SK-MEL-5 (cell line): ENCODE data around the gene TOR4A. TPM values are rescaled to one million over a fixed set of nuclear protein-coding genes. Genes with fewer than 3 reads are reported as not detected.

Experiments used
- DNase-seq: peaks from one replicate; pipeline ENCODE4 v3.0.0-alpha.2; 2016; ENCODE audit warnings: low read depth, low spot score
- in situ Hi-C: cut with HindIII; loops from 2 replicates; pipeline ENCODE4 v1.10.0; 2016; ENCODE audit warnings: low sequenced_read_pairs, high pct_unique_total_duplicates, low pct_unique_long_range_greater_than_20kb
- total RNA-seq: library from RNA; depleted of rRNA; stranded (reverse); fragments of >200 nt; shearing (Covaris generic); gene quantifications from 2 replicates; pipeline ENCODE4 v1.2.3, GENCODE V29; 2014

The TOR4A gene
- total RNA-seq, 1 experiment from 2014 or later: 0.03 TPM

GRCh38 chr9:137278061-137278701 lies 655 bp downstream of the TOR4A start:
- no peak for DNase-seq

GRCh38 chr9:137278721-137279711 lies 1.5 kb downstream of the TOR4A start:
- no peak for DNase-seq
- in situ Hi-C loops: no loop called here

More at GRCh38 chr9:137278061-137278701, 655 bp downstream of the TOR4A start:
- in situ Hi-C loops: no loop called here

- in situ Hi-C loops: no loop called here
- DNase-seq: no peak
Measured at GRCh38 chr9:137279741-137280473, 2.4 kb downstream of the TOR4A start.

DNA sequence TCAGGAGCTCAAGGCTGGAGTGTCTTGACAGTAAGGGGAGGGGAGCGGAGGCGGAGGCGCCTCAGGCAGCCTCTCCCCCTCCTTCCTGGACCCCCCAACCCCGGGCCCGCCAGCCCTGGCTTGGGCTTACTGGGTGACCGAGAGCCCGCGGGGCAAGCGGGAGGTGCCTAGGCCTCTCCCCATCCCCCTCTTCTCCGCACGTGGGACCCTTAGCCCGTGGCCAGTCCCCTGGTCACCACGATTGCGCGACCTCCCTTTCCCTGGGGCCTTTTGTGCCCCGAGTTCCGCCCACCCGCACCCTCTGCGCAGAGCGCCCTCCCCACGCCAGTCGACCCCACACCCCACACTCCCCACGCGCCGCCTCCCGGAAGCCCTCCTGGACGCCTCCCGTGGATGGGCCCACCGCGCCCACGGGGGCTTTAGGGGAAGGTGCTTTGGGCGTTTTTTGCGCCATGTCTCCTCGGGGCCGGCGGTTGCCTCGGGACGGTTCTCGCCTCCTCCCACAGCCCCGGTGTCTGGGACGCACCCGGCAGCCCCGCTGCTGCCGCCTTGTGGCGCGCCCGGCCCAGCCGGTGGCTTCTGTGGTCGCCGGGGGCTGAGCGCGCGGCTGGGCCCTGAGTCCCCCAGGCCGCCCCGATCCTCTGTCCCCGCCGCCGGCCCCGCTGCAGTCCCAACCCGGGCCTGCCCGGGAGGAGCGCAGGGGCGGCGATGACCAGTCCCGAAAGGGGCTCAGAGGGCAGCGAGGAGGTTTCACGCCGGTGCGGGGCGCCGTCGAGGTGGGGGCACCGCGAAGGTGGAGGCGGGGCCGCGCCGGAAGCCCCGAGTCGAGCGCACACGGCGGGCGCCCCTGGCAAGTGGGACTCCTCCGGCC lies 3.2 kb downstream of the TOR4A start:
- in situ Hi-C loops: no loop called here
- DNase-seq: no peak

- in situ Hi-C loops: no loop called here
- DNase-seq: no peak
Measured at GRCh38 chr9:137281345-137282116, 4.0 kb downstream of the TOR4A start.

DNA sequence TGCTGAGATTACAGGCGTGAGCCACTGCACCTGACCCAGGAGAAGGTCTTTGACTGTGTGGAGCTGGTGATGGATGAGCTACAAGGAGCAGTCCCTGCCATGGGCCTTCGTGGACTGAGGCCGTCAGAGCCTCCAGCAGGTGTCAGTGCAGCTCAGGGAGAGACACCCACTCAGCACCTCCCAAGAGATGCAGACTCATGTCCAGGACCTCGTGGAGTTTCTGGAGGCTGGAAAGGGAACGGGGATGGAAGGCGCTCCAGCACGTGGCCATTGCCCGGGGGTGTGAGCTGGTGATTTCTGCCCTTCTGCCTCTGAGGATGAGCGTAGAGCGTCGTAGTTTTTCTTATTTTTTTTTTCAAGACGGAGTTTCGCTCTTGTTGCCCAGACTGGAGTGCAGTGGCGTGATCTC lies 9.5 kb downstream of the TOR4A start:
- in situ Hi-C loops: no loop called here
- peak; percentile 92 for DNase-seq

GRCh38 chr9:137293094-137293481 lies 15.6 kb downstream of the TOR4A start:
- DNase-seq: no peak
- in situ Hi-C loops: no loop called here

DNA sequence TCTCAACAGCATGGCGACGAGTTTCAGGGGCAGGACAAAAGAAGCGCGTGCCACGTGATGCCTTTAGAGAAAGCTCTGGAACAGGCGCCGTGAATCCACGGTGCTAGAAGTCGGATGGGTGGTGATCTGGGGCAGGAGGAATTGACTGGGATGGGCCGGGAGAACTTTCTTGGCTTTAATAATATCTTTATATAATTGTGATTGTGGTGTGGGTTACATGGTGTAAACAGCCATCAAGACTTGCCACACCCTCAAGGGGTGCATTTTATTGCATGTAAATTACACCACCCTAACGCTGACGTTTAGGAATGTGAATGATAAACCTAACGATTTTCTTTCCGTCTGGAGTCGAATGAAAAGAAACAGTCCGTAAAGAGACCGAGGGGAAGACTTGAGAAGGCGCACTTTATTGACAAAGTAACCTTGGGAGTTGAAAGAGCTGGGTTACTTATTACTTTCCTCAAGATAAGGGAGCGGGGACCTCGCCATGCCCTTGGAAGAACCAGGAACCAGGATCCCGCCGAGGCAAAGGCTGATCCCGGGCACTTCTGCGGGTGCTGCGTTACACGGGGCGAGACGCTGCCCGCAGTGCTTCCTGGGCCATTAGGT lies 16.1 kb downstream of the TOR4A start:
- no peak for DNase-seq
- in situ Hi-C loops: no loop called here

DNA sequence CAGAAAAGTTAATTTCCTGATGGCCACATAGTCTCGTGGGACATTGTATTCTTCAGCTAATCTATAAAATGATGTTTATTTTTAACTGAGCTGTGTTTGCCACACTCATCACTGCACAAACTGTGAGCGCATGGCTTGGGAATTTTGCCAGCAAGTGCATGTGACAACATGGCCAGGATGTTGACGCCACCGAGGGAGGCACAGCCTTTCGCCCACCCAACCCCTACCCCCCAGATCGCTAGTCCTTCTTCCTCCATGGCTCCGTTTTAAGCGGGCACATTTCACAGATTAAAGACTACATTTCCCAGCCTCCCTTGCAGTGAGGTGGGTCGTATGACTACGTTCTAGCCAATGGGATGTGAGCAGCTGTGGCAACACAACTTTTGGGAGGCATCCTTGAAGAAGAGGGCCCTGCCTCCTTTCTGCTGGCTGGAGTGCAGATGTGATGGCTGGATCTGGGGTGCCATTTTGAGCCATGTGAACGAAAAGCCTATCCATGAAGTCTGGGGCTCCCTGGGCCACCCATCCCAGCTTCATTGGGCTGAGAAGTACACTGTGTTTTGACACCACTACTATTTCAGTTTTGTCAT lies 16.7 kb downstream of the TOR4A start:
- in situ Hi-C loops: no loop called here
- peak; percentile 76 for DNase-seq

DNA sequence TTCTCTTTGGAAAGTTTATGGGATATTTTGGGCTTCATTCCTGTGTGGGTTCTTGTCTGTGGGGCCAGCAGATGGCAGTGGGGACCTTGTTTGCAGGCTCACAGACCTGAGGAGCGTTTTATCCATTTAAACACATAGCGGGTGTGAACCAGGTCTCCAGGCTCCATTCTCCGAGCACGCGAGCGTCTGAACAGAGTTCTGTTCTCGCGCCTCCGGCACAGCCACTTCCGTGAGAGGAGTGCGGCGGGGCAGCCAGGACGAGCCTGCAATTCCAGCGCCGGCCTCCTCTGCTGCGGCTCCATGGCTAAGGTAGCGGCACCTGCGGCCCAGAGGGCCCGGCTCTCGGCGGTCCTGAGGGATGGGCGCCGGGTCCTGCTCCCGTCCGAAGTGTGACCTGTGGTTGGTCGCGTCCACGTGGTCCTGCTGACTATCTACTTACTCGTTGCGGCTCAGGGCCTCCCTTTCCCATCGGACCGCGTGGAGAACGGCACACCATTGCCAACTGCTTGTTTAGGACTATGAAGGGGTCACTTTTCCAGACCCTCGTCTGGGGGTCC lies 17.2 kb downstream of the TOR4A start:
- in situ Hi-C loops: no loop called here
- peak; percentile 37 for DNase-seq

DNA sequence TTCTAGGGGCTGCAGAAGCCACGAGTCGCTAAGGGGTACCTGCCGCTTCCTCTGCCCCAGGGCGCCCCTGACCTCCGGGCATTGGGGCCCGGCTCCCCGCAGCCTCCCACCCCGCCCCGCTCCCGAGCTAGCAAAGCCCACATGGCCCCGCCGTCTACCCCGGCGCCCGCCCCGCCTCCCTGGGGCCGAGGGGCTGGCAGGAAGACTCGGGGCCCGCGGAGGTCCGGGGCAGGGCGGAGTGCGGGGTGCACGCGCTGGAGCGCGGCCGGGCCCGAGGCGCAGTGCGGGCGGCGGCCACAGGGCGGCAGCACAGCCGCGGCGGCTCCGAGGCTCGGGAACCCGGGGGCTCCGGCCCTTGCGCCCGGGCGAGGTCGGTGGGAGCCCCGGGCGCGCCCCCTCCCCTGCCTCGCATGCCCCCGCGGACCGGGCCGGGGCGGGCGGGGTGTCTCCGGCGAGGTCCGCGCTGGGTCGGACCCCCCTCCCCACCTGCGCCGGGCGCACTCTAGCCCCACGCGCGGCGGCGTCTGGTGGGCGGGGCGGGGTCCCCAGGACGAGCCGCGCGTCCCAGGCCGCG lies 17.8 kb downstream of the TOR4A start:
- DNase-seq: peak; percentile 26
- in situ Hi-C loops: no loop called here

DNA sequence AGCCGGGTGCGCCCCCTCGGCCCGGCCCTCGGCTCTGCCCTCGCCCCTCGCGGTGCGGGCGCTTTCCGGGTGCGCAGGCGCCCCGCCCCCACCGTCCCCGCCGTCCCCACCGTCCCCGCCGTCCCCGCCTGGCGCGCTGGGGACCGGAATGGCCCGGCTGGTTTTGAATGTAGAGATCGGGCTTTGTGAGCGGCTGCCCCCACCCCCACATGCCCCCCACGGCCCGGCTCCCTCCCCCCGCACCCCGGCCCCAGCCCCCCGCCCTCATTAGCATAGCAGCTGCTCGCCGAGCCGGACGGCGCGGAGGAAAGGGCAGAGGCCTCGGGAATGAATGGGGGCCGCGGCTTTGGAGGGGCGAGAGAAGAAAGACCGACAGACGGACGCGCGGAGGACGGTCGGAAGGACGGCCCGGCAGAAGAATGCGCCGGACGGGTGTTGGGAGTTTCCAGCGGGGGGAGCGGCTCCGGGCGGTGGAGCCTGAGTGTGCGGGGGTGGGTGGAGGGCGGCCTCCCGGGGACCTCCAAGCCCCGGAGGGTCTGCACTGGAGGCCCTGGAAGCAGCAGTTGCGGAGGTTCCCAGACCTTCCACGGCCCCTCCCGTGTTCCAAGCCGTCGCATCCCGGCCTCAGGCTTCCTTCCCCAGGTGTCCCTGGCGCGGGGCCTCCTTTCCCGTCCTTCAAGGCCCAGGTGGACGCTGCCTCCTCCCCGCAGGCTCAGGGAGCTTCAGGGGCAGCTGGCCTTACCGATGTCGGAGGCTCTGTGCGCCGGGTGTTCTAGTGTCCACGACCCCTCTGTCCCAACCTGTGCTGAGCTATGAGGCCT lies 18.5 kb downstream of the TOR4A start:
- in situ Hi-C loops: no loop called here
- DNase-seq: no peak

DNA sequence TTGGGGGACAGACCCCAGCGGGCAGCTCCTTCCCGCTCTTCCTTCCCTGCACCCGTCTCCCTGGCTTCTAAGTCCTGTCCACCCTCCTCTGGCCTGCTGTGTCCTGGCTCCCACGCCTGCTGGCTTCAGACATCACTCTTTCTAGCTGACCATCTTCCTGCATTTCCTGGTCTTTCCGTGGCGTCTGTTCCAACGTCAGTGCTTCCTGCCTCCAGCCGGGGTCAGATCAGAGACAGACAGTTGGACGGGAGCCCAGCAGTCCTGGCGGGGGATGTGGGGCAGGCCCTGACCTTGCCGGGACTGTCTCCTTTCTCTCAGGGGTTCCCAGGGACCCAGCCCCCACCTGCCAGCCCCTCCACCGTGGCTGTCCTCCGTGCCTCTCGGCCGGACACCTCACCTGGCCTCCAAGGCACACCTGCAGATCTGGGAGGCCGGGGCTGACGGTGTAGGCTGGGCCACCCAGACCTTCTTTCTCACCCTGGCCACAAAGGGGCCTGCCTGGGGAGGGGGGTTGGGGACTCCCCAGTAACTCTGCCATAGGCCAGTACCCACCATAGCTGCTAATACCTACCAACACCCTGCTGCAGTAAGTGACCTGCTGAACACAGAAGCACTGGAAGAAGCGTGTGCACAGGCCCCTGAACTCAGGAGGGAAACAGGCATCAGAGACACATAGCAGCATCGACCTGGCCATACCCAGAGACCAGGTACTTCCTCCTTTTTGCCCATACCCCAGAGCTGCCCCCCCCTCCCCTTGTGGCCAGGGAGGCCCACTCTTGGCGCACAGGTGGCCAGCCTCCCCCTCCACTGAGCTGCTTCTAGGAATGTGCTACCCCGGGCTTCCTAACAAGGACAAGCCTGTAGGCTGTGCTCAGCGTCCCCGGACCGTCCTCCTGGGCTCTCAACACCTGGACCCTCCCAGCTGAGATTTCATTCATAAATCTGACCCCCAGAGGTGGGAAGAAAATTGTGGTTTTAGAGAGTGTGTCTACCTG lies 19.4 kb downstream of the TOR4A start:
- no peak for DNase-seq

DNA sequence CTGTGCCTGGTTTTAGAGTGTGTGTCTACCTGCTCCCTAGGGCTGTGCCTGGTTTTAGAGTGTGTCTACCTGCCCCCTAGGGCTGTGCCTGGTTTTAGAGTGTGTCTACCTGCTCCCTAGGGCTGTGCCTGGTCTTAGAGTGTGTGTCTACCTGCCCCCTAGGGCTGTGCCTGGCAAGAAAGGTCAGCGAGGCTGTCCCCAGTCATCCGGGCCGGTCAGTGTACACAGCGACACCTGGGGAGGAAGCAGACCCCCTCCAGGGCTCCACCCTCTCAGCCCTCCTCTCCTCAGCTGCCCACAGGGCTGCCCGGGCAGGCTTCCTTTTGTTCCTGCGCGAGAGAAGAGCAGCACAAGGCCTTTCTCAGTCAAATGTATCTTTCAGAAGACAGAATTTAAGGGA lies 20.4 kb downstream of the TOR4A start:
- no peak for DNase-seq
- in situ Hi-C loops: no loop called here

More for the DNA sequence above, 19.4 kb downstream of the TOR4A start:
- in situ Hi-C loops: no loop called here
